Activated CD8-positive, alpha-beta T cell treated with anti-CD3 and anti-CD28 coated beads for 36 hours (primary cell): ENCODE results near the gene F11. TPM values are rescaled to one million over a fixed set of nuclear protein-coding genes. Genes with fewer than 3 reads are reported as not detected.

Experiments
- ATAC-seq: fragments of 200-7000 bp; cut with Tn5 transposase; one replicate; pipeline ENCODE4 v1.10.0; 2021; ENCODE audit warnings: mild to moderate bottlenecking, moderate library complexity
- CTCF ChIA-PET: fragments of 350-600 bp; sonication (Branson Sonifier 250); formaldehyde crosslinking; loops from one replicate; lab custom pipeline; 2021; ENCODE audit warnings: antibody characterized with exemption; lab: Charles Lee
- POLR2A ChIA-PET: fragments of 350-600 bp; sonication (Branson Sonifier 250); formaldehyde crosslinking; loops from one replicate; lab custom pipeline; 2021; ENCODE audit warnings: antibody characterized with exemption; lab: Charles Lee
- DNase-seq: peaks from one replicate; pipeline ENCODE4 v3.0.0-alpha.2; 2020
- H3K27ac Mint-ChIP-seq: one replicate; pipeline ENCODE4 v1.8.0; 2021; ENCODE audit warnings: mild to moderate bottlenecking, mixed read lengths
- H3K27me3 Mint-ChIP-seq: one replicate; pipeline ENCODE4 v1.8.0; 2021; ENCODE audit warnings: mixed read lengths
- H3K36me3 Mint-ChIP-seq: one replicate; pipeline ENCODE4 v1.8.0; 2021; ENCODE audit warnings: low read depth, mixed read lengths
- H3K4me1 Mint-ChIP-seq: one replicate; pipeline ENCODE4 v1.8.0; 2021; ENCODE audit warnings: low read depth, mixed read lengths
- H3K4me3 Mint-ChIP-seq: one replicate; pipeline ENCODE4 v1.8.0; 2021; ENCODE audit warnings: mild to moderate bottlenecking, moderate library complexity, mixed read lengths
- H3K9me3 Mint-ChIP-seq: one replicate; pipeline ENCODE4 v1.8.0; 2021; ENCODE audit warnings: mixed read lengths
- intact Hi-C: fragments of 100-400 bp; cut with micrococcal nuclease; formaldehyde crosslinking; loops from one replicate; pipeline ENCODE4 v1.10.0; 2022
- total RNA-seq, 2 experiments: library from RNA; stranded (reverse); gene quantifications; one replicate each; pipeline ENCODE4 v1.2.3, GENCODE V29; 2021
- TF ChIP-seq, protein P1 (sequence below): fragments of 200-600 bp; IDR thresholded peaks from one replicate; pipeline ENCODE4 v1.8.0; 2022; ENCODE audit warnings: antibody characterized with exemption, mild to moderate bottlenecking

F11 gene
- total RNA-seq, 2 experiments from 2014 or later = not detected

- TF ChIP-seq, protein P1, sequence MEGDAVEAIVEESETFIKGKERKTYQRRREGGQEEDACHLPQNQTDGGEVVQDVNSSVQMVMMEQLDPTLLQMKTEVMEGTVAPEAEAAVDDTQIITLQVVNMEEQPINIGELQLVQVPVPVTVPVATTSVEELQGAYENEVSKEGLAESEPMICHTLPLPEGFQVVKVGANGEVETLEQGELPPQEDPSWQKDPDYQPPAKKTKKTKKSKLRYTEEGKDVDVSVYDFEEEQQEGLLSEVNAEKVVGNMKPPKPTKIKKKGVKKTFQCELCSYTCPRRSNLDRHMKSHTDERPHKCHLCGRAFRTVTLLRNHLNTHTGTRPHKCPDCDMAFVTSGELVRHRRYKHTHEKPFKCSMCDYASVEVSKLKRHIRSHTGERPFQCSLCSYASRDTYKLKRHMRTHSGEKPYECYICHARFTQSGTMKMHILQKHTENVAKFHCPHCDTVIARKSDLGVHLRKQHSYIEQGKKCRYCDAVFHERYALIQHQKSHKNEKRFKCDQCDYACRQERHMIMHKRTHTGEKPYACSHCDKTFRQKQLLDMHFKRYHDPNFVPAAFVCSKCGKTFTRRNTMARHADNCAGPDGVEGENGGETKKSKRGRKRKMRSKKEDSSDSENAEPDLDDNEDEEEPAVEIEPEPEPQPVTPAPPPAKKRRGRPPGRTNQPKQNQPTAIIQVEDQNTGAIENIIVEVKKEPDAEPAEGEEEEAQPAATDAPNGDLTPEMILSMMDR = no peak
- ChIA-PET CTCF (no interaction called here), POLR2A (no interaction called here)
- intact Hi-C loops = no loop called here
- H3K36me3 Mint-ChIP-seq = peaks cover 20% of the 10 kb centered on the region
- H3K4me3 Mint-ChIP-seq = no peak overlapping the region
- H3K27ac Mint-ChIP-seq = no peak overlapping the region
- H3K27me3 Mint-ChIP-seq = no peaks in the 10 kb centered on the region
- DNase-seq (no peak), ATAC-seq (no peak)
- peaks cover 7% of the 10 kb centered on the region for H3K9me3 Mint-ChIP-seq
- H3K4me1 Mint-ChIP-seq = no peaks in the 10 kb centered on the region
These were observed 39.3 kb upstream of the F11 start for GRCh38 chr4:186226521-186227189.

DNA sequence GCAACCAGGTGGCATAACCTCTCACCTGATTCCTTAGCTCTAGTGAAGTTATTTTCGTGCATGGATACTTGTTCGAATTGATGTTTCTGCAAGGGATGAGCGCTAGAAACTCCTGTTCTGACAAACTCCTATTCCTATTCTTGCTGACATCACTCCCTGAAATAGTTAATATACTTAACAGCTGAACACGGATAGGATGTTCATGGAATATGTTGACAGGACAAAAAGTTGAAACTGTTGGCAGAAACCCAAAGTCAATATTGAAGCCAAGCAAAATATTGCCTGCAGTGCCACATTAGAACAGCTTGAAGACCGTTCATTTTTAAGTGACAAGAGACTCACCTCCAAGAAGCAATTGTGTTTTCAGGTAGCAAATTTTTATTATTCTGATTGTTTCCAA lies 38.8 kb upstream of the F11 start, which contains the start of gene KLKB1:
Gene KLKB1 (plus strand): TSS at position 287 of the 400 bp plus-strand sequence. CDS start 689 bp downstream, outside the sequence.
- no peak for ATAC-seq
- intact Hi-C loops = no loop called here
- POLR2A ChIA-PET = no interaction called here
- CTCF ChIA-PET = no interaction called here
- Mint-ChIP-seq H3K4me3 (no peak within 1 kb of the TSS), H3K27me3 (no peaks in the 10 kb centered on the region), H3K27ac (no peak within 1 kb of the TSS), H3K9me3 (peaks cover 7% of the 10 kb centered on the region), H3K4me1 (no peaks in the 10 kb centered on the region), H3K36me3 (peaks cover 20% of the 10 kb centered on the region)
- TF ChIP-seq, protein P1 = no peak
- no peak for DNase-seq

DNA sequence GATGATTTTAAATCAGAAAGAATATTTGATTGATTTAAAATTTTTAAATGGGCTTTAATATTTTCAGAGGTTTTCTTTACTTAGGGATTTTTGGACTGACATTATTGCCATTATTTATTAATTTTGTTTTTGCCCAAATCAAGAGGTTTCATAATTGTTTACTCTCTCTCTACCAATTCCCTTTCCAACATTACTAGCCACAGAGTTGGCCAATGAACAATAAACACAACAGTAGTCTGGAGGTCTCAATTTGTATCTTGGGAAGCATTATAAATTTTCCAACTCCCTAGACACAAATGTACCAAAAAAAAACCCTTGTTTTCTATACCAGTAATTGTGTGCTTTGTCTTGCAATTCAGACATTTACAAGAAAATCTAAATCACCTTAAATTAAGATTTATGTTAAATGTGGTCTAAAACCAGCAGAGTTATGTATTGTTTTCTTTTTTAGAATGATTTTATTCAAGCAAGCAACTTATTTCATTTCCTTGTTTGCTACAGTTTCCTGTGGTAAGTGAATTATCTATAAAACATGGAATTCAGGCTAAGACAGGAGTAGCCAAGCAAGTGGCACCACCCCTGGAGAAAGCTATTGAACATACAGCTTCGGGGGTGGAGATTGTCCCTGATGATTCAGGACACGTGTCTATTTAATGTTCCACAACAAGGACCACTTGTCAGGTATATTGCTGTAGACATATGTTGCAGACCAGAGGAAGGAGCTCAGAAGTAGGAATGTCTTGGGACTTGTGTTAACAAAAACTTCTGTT lies 38.1 kb upstream of the F11 start:
- ChIA-PET POLR2A (no interaction called here), CTCF (no interaction called here)
- TF ChIP-seq, protein P1 = no peak
- DNase-seq = no peak
- intact Hi-C loops = no loop called here
- Mint-ChIP-seq H3K27ac (no peak overlapping the region), H3K27me3 (no peaks in the 10 kb centered on the region), H3K9me3 (peaks cover 7% of the 10 kb centered on the region), H3K4me3 (no peak overlapping the region), H3K4me1 (no peaks in the 10 kb centered on the region), H3K36me3 (peaks cover 19% of the 10 kb centered on the region)
- no peak for ATAC-seq

- CTCF ChIA-PET = no interaction called here
- no peak for ATAC-seq
- intact Hi-C loops = no loop called here
- Mint-ChIP-seq H3K27ac (no peak overlapping the region), H3K4me1 (no peaks in the 10 kb centered on the region), H3K4me3 (no peak overlapping the region), H3K27me3 (no peaks in the 10 kb centered on the region), H3K36me3 (peaks cover 14% of the 10 kb centered on the region), H3K9me3 (peaks cover 7% of the 10 kb centered on the region)
- DNase-seq = no peak
- POLR2A ChIA-PET = no interaction called here
- TF ChIP-seq, protein P1 = no peak
These were observed 37.5 kb upstream of the F11 start for GRCh38 chr4:186228514-186228894.

- Mint-ChIP-seq H3K36me3 (no peaks in the 10 kb centered on the region), H3K27me3 (no peaks in the 10 kb centered on the region), H3K4me3 (no peak overlapping the region), H3K4me1 (no peaks in the 10 kb centered on the region), H3K9me3 (peaks cover 2% of the 10 kb centered on the region), H3K27ac (no peak overlapping the region)
- ATAC-seq (no peak), DNase-seq (no peak)
- ChIA-PET POLR2A (no interaction called here), CTCF (no interaction called here)
- TF ChIP-seq, protein P1 = no peak
- intact Hi-C loops = no loop called here
These were observed 31.6 kb upstream of the F11 start for GRCh38 chr4:186234367-186234766.
